GM12874 (cell line): ENCODE measurements around the gene MCMBP.

ENCODE experiments used
- CTCF ChIP-seq: IDR thresholded peaks from 2 replicates; pipeline ENCODE4 v1.5.1; 2011; ENCODE audit warnings: low read depth, mild to moderate bottlenecking, control low read depth, low read length, moderate library complexity; ENCODE audit not compliant: insufficient read depth

Gene MCMBP

GRCh38 chr10:119860866-119861607 is 11.6 kb downstream of the MCMBP start:
- no peak for TF ChIP-seq CTCF

- 0 out of 2 replicates have a peak, but pooled peaks have one; percentile 31 for TF ChIP-seq CTCF
These were observed 13.0 kb downstream of the MCMBP start for GRCh38 chr10:119859420-119860258.

- TF ChIP-seq CTCF, result no peak
These were observed 14.6 kb downstream of the MCMBP start for GRCh38 chr10:119858063-119858462.

- TF ChIP-seq CTCF, result no peak
These were observed 19.1 kb downstream of the MCMBP start for GRCh38 chr10:119853574-119853973.

GRCh38 chr10:119852822-119853221 is 19.8 kb downstream of the MCMBP start:
- TF ChIP-seq CTCF, result no peak

GRCh38 chr10:119852277-119852676 is 20.4 kb downstream of the MCMBP start:
- no peak for TF ChIP-seq CTCF

- no peak for TF ChIP-seq CTCF
These were observed 22.7 kb downstream of the MCMBP start for GRCh38 chr10:119849944-119850343.
